GM18861 (cell line): ENCODE results near the gene GRK4.
"Not testable (repeated sequence)": the region's sequence is repeated elsewhere in the genome, so short reads cannot be mapped to it uniquely, and the experiment has no call there.

Experiments
- ATAC-seq: cut with Tn5 transposase; IDR thresholded peaks from one replicate; pipeline ENCODE4 v1.9.1; 2021; ENCODE audit not compliant: unreplicated experiment

Gene GRK4

DNA sequence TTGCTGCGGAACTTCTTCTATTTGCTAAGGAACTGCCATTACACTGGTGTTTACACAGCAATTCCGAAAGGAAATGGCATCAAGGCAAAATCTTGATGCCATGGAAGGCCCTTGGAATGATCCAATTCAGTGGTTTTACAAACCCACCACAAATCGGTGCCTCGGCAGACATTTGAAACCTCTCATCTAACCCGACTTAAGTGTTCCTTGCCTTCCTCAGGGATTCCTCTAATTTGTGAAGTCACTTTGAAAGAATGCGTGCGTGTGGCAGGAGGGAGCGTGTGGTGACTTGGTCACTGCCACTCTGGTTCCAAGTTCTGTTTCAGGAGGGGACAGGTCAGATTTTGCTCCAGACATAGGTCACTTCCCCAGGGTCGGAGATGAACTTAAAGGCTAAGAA lies 4.9 kb upstream of the GRK4 start:
- no peak for ATAC-seq

DNA sequence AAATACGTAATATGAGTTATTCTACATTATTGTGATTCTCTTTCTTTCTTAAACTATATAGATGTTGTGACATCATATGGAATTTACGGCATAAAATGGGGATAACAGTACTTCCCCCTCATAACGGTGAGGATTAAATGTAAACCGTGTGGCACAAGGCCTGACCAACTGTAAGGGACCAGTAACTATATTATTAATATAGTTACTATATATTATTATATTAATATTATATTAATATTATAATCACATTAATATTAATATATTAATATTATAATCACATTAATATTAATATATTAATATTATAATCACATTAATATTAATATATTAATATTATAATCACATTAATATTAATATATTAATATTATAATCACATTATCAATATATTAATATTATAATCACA lies 2.9 kb upstream of the GRK4 start:
- not testable (repeated sequence) for ATAC-seq

DNA sequence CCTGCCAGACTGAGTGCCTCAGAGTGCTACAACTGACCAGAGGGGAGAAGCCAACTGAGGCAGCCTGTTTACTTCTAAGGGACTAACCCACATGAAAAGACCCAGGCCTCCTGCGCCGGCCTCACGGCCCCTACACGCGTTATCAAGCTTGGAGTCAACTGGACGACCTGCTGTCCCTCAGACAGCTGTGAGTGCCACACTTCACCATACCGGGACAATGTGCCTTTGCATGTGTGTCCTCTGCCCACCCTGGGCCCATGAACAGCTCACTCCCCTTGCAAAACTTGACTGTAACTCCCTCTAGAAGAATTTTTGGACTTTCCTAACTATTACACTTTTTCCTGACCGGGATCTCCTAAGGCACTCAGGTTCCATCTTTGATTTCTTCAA lies 2.0 kb upstream of the GRK4 start:
- ATAC-seq = no peak

DNA sequence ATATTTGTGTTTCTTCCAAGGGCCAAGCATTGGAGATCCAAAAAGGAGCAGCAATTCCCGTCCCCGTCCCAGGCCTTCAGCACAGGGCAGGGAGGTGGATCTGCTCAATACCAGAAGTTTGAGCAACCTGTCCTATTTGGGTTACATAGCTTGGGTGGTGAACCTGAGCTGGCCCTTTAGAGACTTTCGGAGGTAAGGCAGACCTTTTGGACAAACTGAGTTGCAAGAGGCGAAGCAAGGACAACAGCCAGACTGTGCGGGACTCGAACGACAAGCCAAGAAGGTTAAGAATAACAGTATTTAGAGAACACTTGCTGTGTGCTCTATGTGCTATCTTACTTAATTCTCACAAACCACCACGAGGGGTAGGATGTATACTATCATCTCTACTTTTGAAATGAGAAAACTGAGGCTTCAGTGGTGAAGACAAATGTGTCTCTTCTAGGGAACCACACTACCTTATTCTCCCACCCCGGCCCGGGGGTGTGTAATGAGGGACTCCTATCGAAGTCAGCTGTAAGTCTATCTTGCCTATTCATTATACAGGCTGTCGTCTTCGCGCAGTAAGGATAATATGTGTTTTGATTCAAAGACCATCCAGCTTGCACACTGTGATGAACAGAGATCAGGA lies 1.4 kb upstream of the GRK4 start:
- ATAC-seq = no peak

DNA sequence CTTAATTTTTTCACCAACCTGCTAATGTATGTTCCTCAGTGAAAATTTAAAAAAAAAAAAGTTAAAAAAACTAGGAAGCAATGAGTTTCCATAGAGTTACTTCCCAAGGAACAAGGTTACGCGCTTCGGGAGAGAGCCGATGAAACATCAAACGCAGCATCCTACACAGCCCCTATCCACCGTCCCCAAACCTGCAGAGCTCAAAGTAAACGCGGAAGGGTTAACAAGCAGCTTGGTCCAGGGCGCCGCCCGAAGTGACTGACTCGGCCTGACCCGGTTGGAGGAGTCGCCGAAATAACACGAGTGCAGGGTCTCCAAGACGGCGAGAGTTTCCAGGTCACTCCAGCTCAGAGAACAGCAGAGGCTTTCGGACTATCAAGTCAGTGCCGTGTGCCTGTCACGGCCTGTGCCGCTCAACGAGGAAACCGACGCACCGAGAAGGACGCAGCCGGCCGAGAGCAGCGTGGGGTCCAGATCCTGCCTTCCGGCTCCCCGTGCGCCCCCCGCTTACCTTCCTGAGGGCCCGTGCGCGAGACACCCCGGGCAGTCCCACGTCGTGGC lies 677 bp upstream of the GRK4 start:
- no peak for ATAC-seq

DNA sequence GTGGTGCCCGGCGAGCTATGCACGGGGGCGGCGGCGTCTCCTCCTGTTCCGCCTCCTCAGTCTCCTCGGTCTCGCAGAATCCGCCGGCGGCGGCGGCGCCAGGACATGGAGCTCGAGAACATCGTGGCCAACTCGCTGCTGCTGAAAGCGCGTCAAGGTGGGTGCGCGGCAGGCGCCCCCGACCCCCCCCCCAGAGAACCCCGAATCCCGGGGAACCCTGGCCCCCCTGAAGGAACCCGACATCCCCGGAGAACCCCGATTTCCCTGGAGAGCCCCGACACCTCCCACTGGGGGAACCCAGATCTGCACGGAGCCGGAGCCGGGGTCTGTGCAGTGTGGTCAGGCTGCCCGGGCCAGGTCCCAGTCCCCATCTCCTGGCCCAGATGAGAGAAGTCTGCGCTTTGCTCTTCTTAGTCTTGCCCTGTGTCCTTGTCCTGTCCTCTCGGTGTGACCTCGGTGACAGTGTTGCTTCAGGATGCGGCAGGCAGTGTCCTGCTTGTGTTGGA lies 648 bp downstream of the GRK4 start:
- no peak for ATAC-seq

DNA sequence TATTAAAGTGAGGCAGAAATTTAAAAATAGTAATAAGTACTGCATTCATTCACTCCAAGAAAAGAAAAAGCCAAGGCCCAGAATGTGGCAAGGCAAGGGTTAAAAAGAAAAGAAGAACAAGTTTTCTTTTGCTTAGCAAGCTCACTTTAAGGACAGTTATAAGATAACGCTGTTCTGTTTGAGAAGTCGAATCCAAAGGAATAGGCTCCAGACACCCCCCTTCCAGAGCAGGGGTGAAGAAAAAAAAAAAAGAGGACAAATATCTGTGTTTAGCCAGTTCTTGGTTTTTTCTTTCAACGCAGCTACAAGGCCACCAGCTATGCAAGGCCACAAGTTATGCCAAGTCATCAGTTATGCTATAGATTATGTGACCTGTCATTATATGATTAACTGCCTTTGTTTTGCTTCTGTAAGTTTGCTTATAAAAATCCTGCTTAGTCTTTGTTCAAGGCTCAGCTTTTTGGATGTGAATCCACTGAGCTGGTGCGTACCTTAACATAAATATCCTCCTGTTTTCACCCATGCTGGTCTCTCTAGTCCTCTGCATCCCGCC lies 1.4 kb downstream of the GRK4 start:
- ATAC-seq = no peak

DNA sequence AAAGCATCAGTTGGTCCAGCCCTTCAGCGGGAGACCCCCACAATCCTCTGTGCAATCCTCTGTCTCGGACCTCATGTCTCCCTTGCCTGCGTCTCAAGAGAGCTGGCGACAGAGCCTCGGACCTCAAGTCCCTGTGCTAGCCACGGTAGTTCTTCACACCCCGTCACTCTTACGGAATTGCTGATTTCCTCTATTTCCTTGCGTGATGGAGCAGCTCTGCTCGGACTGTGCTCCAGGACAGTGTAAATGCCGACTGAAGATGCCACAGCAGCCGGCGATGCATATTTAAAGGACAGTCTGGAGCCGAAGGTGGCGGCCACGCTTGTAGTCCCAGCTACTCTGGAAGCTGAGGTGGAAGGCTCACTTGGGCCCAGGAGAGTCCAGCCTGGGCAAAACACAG lies 1.9 kb downstream of the GRK4 start:
- ATAC-seq = no peak

DNA sequence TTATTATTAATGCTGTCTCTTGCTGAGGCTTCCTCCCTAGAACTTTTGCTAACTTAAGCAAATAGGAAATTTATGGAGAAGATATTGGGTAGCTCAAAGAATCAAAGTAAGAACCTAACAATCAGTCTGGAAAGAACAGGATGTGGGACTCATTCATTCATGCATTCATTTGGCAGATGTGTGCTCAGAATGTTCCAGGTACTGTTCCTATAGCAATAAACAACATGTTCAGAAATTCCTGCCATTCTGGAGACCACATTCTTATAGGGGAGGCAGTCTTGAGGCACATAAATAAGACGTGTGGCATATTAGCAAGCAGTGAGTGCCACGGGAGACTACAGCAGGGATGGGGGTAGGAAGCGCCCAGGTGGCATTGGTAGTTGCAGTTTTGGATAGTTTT lies 5.0 kb downstream of the GRK4 start:
- ATAC-seq = no peak

DNA sequence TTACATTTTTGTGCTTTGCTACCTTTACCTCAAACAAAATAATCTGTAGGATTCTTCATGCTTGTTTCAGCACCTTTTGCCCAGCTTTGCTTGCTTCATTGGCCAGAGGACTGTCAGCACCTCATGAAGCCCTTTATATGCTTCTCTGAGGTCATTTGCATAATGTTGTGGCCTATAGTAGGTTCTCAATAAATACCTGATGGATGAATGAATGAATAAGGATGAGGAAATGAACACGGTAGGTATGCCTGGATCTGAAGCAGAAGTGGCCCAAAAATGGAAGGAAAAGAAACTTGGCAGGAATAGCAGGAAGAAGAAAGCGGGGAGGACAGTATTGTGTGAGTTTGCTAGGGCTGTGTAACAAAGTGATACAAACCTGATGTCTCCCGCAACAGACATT lies 7.9 kb downstream of the GRK4 start:
- ATAC-seq = no peak

DNA sequence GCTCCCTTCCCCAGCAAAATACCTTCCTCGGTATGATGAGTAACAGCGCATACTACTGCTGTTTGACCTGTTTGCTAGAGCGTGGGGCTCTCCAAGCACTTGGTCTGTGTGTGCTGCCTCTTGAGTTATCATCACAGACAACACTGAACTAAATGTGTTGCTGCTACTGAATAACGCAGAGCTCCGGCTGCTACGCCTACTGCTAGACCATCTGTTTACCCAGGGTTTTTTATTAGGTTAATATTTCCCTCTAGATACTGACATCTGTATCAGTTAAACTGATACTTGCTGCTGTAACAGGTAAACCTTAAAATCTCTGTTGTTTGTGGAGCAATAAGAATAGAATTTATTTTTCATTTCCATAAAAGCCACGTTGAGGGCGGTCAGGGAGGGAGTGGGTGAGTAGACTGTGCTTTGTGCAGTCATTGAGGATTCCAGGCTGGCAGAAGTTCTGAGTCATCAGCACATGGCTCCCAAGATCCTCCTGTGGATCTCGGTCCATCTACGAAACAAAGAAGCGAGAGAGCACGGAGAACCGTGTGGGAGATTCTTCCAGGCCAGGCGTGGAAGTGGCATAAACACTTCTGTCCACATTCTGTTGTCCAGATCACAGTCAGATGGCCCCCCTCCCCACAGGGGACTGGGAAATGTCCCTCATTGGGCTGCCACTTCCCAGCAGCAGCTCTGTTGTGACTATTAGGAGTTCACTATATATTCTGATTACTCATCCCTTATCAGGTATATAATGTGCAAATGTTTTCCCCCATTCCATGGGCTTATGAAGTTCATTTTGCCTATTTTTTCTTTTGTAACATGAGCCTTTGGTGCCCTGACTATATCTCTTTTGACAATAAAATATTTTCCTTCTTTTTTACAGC lies 14.1 kb downstream of the GRK4 start:
- no peak for ATAC-seq

DNA sequence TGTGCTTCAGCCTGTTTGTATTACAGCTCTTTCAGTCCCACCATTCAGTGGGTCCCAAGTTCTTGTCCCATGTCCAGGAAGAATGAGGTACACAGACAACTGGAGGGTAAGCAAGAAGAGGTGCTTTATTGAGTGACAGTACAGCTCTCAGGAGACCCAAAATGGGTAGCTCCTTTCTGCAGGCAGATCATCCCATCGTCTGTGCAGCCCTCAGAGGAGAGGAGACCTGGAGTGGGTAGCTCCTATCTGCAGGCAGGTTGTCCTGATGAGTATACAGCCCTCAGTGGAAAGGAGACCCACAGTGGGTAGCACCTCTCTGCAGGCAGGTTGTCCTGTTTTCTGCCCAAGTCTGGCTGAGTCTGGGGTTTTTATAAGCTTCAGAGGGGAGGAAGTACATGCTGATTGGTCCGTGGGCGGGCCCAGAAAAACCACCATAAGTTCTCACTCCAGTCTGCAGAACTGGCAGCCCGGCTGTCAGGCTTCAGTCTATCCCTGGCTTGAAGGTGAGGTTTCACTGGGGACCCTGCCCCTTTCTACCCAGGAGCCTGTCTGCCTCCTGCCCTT lies 18.0 kb downstream of the GRK4 start:
- ATAC-seq = no peak

DNA sequence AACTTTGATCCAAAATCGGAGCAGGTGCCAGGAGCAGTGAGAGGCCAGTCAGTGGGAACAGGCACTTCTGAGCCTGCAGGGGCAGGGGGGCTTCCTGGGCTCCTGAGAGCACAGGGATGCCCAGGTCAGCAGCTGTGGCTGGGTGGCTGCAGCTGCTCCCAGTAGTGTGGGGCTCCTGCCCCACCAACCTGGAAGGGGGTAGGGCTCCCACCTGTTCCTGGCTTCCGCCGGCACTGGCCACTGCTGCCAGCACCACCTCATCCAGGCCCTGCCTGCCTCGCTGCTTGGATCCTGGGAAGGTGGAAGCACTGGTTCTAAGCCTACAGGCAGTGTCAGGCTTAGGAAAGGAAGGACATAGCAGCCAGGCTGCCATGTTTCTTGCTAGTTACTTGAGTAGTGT lies 18.6 kb downstream of the GRK4 start:
- no peak for ATAC-seq

DNA sequence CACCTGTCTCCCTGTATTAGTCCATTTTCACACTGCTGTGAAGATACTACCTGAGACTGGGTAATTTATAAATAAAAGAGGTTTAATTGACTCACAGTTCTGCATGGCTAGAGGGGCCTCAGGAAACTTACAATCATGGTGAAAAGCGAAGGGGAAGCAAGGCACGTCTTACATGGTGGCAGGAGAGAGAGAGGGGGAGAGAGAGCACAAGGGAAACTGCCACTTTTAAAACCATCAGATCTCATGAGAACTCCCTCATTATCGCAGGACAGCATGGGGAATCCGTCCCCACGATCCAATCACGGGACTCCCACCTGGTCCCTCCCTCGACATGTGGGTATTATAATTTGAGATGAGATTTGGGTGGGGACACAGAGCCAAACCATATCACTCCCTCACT lies 20.3 kb downstream of the GRK4 start:
- ATAC-seq = not testable (repeated sequence)

DNA sequence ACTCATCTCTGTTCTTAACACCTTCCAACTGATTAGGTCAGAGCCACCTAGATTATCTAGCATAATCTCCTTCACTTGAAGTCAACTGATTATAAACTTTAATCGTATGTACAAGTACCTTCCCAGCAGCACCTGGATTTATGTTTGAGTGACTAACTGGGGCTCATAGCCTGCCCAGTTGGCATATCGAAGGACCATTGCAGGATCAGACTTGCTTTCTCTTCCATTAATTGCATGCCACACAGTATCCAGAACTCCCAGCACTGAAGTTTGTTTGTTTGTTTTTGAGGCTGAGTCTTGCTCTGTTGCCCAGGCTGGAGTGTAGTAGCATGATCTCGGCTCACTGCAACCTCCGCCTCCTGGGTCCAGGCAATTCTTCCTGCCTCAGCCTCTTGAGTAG lies 27.9 kb downstream of the GRK4 start:
- no peak for ATAC-seq

DNA sequence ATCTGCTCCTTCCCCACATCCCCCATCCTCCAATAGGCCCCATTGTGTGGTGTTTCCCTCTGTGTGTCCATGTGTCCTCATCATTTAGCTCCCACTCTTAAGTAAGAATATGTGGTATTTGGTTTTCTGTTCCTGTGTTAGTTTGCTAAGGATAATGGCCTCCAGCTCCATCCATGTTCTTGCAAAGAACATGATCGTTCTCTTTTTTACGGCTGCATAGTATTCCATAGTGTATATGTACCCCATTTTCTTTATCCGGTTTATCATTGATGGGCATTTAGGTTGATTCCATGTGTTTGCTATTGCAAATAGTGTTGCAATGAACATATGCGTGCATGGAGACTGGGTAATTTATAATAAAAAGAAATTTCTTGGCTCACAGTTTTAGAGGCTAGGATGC lies 31.5 kb downstream of the GRK4 start:
- ATAC-seq = no peak

DNA sequence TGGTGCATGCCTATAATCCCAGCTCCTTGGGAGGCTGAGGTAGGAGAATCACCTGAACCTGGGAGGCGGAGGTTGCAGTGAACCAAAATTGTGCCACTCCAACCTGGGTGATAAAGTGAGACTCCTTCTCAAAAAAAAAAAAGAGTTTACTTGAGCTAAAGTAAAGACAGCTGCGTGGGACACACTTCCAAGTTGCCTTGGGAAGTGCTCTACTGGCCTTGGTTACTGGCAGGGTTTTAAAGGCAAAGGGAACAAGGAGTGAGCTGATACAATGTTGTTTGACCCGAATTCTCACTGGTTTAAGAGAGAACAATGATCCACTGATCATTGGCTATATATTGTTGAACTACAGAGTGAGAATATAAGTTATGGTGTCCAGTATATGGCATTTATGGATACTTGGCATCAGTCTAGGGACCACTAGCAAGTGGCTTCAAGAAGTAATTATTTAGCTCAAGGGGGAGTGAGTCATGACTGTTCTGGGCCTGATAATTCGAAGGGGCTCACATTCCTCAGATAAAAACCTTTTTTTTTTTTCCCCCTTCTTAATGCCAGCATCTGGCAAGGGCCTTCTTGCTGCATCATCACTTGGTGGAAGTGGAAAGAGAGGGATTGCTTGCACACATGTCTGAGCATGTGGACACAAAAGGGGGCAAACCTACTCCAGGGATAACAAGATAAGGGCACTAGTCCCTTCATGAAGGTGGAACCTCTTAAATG lies 32.3 kb downstream of the GRK4 start:
- ATAC-seq = no peak

DNA sequence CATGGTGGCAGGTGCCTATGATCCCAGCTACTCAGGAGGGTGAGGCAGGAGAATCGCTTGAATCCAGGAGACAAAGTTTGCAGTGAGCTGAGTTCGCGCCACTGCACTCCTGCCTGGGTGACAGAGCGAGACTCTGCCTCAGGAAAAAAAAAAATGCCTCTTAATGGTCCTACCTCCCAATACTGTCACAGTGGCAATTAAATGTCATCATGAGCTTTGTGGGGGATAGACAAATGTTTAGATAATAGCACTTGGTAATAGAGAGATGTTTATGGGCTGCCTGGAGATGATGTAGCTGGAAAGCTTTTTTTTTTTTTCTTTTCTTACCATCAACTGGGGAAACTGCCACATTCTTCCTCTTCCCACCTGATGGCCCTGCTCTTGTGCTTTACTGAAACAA lies 33.0 kb downstream of the GRK4 start:
- ATAC-seq = no peak

DNA sequence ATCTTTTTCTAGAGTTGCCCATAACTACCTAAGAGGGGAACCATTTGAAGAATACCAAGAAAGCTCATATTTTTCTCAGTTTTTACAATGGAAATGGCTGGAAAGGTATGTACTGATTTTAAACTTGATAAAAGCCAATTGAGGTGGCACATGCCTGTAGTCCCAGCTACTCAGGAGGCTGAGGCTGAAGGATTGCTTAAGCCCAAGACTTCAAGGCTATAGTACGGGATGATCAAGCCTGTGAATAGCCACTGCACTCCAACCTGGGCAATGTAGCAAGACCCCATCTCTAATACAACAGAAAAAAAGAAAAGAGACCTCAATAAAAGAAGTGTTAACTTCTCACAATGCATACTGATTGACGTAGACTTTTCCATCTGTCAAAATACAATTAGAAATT lies 44.4 kb downstream of the GRK4 start:
- ATAC-seq = no peak

DNA sequence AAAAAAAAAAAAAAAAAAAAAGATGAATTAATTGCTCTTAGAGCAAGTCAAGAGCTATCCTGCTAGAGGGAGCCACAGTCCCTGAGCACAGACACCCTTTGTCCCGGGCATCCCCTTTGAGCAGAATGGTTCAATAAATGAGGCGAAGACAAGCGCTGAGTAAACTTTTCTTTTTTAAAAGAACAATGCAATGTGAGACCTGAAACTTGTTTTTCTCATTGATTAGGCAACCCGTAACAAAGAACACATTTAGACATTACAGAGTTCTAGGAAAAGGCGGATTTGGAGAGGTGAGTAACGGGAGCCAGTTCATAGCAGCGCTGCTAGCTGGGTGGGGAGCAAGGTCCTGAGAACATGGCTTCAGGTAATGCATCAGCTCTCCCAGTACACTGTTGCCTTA lies 46.1 kb downstream of the GRK4 start:
- no peak for ATAC-seq

DNA sequence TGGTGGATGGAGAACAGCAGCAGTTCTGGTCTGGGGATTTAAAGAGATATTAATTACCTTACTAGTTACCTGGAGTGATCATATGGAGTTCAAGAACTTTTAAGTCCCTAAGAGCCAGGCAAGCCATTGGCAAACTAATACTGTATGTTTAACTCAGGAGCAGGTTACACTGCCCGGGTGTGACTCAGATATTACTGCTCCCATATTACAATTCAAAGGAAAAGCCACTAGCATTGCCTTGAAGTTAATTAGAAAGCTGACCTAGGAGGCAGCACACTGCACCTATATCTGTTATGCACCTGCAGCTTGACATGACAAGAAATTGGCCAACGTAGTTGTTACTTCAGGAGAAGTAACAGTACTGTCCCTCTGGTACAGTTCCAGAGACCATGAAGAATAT lies 47.2 kb downstream of the GRK4 start:
- ATAC-seq = no peak
